Body of pancreas (tissue), 4 donors: ENCODE measurements around the gene PUS3. TPM values are rescaled to one million over a fixed set of nuclear protein-coding genes. Genes with fewer than 3 reads are reported as not detected.

Experiments used
- ATAC-seq: fragments of 150-250 bp; one replicate; pipeline ENCODE4 v1.9.1; 2016
- DNase-seq, 4 donors: peaks; one replicate each; pipeline ENCODE4 v3.0.0-alpha.2; 2019
- H3K27ac ChIP-seq, 4 donors: fragments of 200-600 bp; sonication (generic); 1 replicate in 3 of 4; 2 replicates in 1 of 4; pipeline versions ENCODE4 v1.5.1 to v1.6.1; 2016 to 2019; ENCODE audit warnings: mild to moderate bottlenecking in 1 of 4, mixed read lengths in 1 of 4, moderate library complexity in 1 of 4
- H3K27me3 ChIP-seq, 2 donors: fragments of 200-600 bp; sonication (generic); one replicate each; pipeline ENCODE4 v1.6.0; 2016; ENCODE audit warnings: mild to moderate bottlenecking in 1 of 2
- H3K36me3 ChIP-seq, 2 donors: fragments of 200-600 bp; sonication (generic); replicated peaks in 1 of 2; 2 replicates each; pipeline ENCODE4 v1.5.1; 2016; ENCODE audit warnings: low read depth in 2 of 2; ENCODE audit not compliant: insufficient read depth in 1 of 2
- H3K4me1 ChIP-seq: fragments of 200-600 bp; sonication (generic); one replicate; pipeline ENCODE4 v1.6.0; 2016
- H3K4me3 ChIP-seq, 2 donors: fragments of 200-600 bp; sonication (generic); 1 replicate in 1 of 2; 2 replicates in 1 of 2; pipeline ENCODE4 v1.5.1; 2016 to 2019
- H3K9me3 ChIP-seq, 3 donors: fragments of 200-600 bp; sonication (generic); 1 replicate in 2 of 3; 2 replicates in 1 of 3; pipeline ENCODE4 v1.5.1; 2016
- POLR2A ChIP-seq, 3 donors: fragments of 450-650 bp; IDR thresholded peaks; one replicate each; pipeline ENCODE4 v1.6.1; 2016; ENCODE audit warnings: antibody characterized with exemption in 3 of 3, mild to moderate bottlenecking in 2 of 3
- intact Hi-C: fragments of 100-400 bp; cut with DNase I; formaldehyde crosslinking; loops from one replicate; pipeline ENCODE4 v1.15.1; 2023
- total RNA-seq, 2 donors: library from RNA; depleted of rRNA; stranded (reverse); fragments of >200 nt; gene quantifications; one replicate each; pipeline ENCODE4 v1.1.0, GENCODE V29; 2016
- TF ChIP-seq, protein P1 (sequence below), 7 experiments: fragments of 450-650 bp in 4 of 7; fragments of 200-600 bp in 3 of 7; sonication (generic) in 3 of 7; IDR thresholded peaks; one replicate each; pipeline ENCODE4 v1.5.1; 2016 to 2019; ENCODE audit warnings: antibody characterized with exemption in 7 of 7

The PUS3 gene
- total RNA-seq, 2 donors from 2014 or later = 1.6 to 9.6 TPM

DNA sequence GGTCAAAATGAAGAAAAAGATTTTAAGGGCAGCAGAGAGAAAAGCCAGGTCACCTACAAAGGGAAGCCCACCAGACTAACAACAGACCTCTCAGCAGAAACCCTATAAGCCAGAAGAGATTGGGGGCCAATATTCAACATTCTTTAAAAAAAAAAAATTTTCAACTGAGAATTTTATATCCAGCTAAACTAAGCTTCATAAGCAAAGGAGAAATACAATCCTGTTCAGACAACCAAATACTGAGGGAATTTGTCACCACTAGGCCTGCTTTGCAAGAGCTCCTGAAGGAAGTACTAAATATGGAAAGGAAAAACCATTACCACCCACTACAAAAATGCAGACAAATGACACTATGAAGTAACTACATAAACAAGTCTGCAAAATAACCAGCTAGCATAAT lies 56.8 kb downstream of the PUS3 start:
- TF ChIP-seq, protein P1, sequence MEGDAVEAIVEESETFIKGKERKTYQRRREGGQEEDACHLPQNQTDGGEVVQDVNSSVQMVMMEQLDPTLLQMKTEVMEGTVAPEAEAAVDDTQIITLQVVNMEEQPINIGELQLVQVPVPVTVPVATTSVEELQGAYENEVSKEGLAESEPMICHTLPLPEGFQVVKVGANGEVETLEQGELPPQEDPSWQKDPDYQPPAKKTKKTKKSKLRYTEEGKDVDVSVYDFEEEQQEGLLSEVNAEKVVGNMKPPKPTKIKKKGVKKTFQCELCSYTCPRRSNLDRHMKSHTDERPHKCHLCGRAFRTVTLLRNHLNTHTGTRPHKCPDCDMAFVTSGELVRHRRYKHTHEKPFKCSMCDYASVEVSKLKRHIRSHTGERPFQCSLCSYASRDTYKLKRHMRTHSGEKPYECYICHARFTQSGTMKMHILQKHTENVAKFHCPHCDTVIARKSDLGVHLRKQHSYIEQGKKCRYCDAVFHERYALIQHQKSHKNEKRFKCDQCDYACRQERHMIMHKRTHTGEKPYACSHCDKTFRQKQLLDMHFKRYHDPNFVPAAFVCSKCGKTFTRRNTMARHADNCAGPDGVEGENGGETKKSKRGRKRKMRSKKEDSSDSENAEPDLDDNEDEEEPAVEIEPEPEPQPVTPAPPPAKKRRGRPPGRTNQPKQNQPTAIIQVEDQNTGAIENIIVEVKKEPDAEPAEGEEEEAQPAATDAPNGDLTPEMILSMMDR (IDR thresholded peaks at IDR 0.05) = no peak
- TF ChIP-seq POLR2A (IDR thresholded peaks at IDR 0.05) = no peak
- intact Hi-C loops = no loop called here
- no peak for ATAC-seq
- Histone ChIP-seq H3K27ac (no peak overlapping the region), H3K4me3 (no peak overlapping the region), H3K36me3 (no peaks in the 10 kb centered on the region), H3K9me3 (no peaks in the 10 kb centered on the region), H3K4me1 (no peaks in the 10 kb centered on the region), H3K27me3 (no peaks in the 10 kb centered on the region)
- no peak for DNase-seq

Other genes with a start within 250 kb of the PUS3 start
- gene ACRV1, start 222.4 kb downstream of the PUS3 start, total RNA-seq = not detected
- not detected for gene PATE1, start 156.9 kb downstream of the PUS3 start, total RNA-seq
- not detected for gene PATE2, start 124.4 kb downstream of the PUS3 start, total RNA-seq
- gene PATE3, start 115.1 kb downstream of the PUS3 start, total RNA-seq = not detected
- not detected for gene PATE4, start 69.9 kb downstream of the PUS3 start, total RNA-seq
- 1 to 10 TPM in 1 of 2 donors, under 1 TPM in 1; 0.33 to 1.3 TPM for gene HYLS1, start 15.5 kb downstream of the PUS3 start, total RNA-seq
- gene DDX25, start 1.3 kb upstream of the PUS3 start, total RNA-seq = under 1 TPM in 1 of 2 donors, not detected in 1; 0.26 TPM
- gene VSIG10L2, start 42.8 kb upstream of the PUS3 start, total RNA-seq = not detected
- 1 to 10 TPM; 5.6 to 7.3 TPM for gene CDON, start 159.7 kb upstream of the PUS3 start, total RNA-seq